HG03039 (cell line): ENCODE measurements around the gene TNRC6A.

Experiments used
- ATAC-seq: cut with Tn5 transposase; IDR thresholded peaks from one replicate; pipeline ENCODE4 v1.9.1; 2021; ENCODE audit warnings: mild to moderate bottlenecking, moderate library complexity; ENCODE audit not compliant: unreplicated experiment

The TNRC6A gene

DNA sequence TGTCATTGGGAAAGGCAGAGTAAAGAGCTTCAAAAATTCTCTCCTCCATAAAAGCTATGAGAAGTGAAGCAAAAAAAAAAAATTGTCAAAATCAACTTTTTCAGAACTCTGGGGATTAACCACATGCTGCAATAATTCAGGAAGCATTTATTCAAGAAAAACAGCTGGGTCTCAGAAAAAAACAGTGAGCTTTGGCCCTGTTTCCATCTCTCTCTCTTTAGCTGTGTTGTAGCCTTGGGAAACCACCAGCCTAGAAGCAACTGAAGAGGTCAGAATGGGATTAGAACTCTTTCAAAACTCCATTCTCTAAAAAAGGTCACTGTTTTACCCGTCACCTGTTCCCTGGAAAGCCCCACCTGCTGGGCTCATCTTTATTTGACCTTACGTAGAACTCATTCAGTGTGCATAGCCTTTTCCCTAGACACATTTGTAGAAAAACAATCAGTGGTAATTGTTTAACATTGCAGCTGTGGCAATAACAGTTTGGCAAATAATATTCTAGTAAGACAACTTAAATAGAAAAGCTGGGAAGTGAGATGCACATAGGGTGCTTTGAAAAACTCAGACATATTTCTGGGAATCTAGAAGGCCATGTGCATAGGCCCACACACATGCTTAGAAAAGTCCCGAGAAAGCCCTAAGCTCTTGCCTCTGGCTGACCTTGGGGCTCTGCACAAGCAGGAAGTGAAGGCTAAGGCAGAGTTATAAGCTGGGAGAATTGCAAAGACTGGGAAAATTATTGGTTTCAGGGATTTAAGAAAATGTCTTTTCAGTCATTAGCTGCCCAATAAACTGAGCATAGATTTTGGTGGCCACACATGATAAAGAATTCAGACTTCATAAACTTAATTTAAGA is 134.4 kb downstream of the TNRC6A start:
- ATAC-seq = no peak

DNA sequence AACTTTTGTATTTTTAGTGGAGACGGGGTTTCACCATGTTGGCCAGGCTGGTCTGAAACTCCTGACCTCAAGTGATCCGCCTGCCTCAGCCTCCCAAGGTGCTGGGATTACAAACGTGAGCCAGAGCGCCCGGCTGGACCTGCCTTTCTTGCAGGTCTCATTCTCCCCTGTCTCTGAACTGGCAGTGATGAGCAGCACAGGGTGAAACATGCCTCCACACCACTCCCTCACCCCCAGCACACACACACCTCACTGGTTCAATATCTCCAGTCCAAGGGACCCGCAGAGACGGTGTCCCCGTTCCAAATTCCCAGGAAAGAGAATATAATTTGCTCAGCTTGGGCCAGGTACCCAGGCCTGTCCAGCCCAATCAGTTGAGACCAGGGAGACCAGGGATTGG is 139.6 kb downstream of the TNRC6A start:
- ATAC-seq = no peak

DNA sequence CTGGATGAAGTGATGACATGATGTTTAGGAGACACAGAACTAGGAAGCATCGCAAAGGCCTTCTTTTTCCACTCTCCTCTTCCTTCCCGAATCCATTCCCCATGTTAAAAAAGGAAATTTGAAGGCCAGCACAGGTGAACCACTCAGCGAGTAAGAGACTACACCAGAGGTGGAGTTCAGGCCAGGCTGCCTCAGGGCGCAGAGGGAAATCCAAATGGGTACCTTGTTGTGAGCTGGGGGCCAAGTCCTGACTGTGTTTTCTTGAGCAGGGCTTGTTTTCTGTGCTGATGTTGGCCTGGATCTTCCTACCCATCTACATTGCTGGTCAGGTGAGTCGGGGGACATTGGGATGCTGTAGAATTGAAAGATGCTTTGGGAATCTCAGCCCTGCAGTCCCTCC is 142.4 kb downstream of the TNRC6A start:
- no peak for ATAC-seq

DNA sequence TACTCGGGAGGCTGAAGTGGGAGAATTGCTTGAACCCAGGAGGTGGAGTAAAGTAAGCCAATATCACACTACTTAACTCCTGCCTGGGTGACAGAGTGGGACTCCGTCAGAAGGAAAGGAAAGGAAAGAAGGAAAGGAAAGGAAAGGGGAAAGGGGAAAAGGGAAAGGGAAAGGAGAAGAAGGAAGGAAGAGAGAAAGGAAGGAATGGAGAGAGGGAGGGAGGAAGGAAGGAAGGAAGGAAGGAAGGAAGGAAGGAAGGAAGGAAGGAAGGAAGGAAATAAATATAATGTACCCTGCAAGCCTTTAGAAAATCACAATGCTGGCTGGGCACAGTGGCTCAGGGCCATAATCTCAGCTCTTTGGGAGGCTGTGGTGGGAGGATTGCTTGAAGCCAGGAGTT is 143.6 kb downstream of the TNRC6A start:
- ATAC-seq = no peak

DNA sequence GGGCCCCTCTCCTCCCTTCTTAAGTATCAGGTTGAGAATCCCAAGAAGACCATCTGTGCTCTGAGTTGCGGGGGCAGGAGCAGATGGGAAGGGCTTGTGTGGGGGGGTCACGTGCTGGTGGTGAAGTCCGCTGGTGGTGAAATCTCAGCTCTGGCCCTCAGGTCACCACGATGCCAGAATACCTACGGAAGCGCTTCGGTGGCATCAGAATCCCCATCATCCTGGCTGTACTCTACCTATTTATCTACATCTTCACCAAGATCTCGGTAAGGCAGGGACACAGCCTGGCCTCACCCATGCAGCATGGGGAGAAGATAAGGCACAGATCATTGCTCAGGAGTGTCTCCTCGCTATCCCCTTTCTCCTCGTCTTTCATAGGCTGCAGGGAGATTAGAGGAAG is 146.0 kb downstream of the TNRC6A start:
- ATAC-seq = no peak
